Fibroblast of the aortic adventitia (primary cell): ENCODE results near the gene CATSPERZ. TPM values are rescaled to one million over a fixed set of nuclear protein-coding genes. Genes with fewer than 3 reads are reported as not detected.

ENCODE experiments used
- DNase-seq: peaks from one replicate; pipeline ENCODE4 v3.0.0-alpha.2; 2010; ENCODE audit warnings: low read depth
- H3K4me3 ChIP-seq: 2 replicates; pipeline ENCODE4 v1.5.1; 2011; ENCODE audit warnings: low read depth, mild to moderate bottlenecking, control low read depth, low read length, moderate library complexity
- CTCF ChIP-seq: IDR thresholded peaks from 2 replicates; pipeline ENCODE4 v1.5.1; 2011; ENCODE audit warnings: mild to moderate bottlenecking, low read length, control low read depth, inconsistent platforms; ENCODE audit not compliant: insufficient read depth
- total RNA-seq: library from RNA; depleted of rRNA; stranded (reverse); fragments of >200 nt; gene quantifications from 2 replicates; pipeline ENCODE4 v1.2.3, GENCODE V29; 2012; ENCODE audit warnings: low replicate concordance

CATSPERZ gene
- total RNA-seq, 1 donor, result not detected

DNA sequence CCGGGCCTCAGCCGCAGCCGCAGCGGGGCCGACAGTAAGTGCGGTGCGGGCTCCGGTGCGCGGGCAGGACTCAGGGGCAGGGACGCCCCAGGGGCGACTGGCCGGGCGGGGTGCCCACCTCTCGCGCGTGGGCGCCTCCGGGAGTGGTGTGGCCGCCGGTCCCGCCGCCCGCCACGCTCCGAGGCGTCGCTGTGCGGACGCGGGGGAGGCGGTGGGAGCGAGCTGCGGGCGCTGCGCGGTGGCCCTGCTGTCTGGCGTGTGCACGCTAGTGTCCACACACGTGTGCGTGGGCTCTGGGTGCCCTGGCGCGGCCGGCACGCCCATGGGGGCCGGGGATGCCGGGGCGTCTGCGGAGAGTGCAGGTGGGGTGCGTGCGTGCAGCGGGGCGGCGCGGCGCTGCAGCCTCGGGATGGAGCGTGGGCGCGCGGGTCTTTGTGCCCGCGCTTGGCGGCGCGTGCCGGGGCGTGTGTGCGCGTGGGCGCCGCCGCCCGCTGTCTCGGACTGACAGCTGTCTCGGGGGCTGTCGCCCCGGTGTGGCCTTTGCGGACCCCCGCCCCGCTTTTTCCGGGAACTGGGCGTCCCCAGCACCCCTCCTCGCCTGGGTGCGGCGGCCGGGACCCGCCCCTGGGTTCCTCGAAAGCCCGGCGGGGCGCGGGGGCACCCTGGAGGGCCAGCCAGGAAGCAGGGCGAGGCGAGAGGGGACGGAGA is 8.3 kb upstream of the CATSPERZ start:
- peak overlapping the region; percentile 40 for H3K4me3 ChIP-seq
- DNase-seq, result no peak
- no peak for TF ChIP-seq CTCF

DNA sequence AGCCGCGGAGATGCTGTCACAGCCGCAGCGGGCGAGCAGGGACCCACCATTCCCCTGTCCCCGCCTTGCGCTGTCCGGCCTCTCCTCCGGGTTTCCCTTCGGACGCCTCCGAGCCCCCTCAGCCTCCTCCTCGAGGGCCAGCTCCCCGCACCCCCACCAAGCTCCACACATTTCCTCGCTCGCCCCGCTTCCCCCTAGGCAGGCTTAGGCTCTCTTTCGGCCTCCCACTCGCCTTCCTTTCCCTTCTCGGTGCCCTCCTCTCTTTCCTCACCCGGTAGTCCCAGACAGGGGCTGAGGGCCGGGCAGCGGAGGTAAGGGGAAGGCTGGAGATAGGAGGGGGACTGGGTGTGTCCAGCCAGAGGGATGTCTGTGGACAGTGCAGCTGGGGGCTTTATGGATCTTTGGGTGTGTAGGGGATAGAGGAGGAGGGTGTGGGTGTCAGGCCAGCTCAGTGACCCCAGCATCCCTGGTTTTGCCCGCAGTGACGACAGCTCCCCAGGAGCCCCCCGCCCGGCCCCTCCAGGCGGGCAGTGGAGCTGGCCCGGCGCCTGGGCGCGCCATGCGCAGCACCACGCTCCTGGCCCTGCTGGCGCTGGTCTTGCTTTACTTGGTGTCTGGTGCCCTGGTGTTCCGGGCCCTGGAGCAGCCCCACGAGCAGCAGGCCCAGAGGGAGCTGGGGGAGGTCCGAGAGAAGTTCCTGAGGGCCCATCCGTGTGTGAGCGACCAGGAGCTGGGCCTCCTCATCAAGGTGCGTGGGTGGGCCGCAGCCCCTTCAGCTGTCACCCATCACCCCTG is 7.5 kb upstream of the CATSPERZ start:
- TF ChIP-seq CTCF, result no peak
- DNase-seq, result no peak
- H3K4me3 ChIP-seq, result peak overlapping the region; percentile 13

DNA sequence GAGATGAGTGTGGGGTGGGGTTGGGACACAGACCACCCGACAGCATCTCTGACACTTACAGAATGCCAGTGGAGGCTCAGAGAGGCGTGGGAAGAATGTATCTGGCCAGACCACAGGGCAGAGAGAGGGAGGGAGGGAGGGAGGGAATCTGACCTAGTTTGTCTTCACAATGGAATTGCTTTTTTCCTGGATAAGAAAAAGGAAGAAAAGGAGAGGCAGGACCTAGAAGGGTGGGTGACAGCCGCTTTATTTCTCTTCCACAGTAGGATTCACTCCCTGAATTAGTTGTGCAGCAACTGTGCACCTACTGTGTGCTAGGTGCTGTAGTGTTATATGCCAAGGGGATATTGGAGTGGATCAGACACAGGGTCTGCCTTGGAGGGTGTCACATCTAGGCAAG is 5.4 kb upstream of the CATSPERZ start:
- DNase-seq, result no peak

GRCh38 chr11:64295760-64296159 is 4.4 kb upstream of the CATSPERZ start:
- no peak overlapping the region for H3K4me3 ChIP-seq
- no peak for DNase-seq
- no peak for TF ChIP-seq CTCF

More for the DNA sequence above, 5.4 kb upstream of the CATSPERZ start:
- H3K4me3 ChIP-seq, result no peak overlapping the region
- TF ChIP-seq CTCF, result no peak

DNA sequence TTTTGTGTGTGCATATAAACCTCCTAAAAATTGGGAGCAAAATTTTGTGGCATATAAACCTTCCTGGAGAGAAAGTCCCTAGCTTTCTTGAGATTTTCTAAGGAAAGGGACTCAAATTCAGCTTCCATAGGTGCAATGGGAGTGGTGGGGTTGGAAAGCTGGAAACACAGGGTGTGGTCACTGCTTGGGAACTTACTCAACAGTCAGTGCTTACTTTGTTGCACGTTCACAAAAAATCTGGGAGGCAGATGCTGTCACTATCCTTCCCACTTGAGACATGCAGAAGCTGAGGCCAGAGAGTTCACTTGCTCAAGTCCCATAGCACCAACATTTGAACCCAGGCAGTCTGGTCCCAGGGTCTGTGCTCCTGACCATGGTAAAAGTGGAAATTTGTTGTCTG is 3.9 kb upstream of the CATSPERZ start:
- DNase-seq, result no peak
- TF ChIP-seq CTCF, result no peak

DNA sequence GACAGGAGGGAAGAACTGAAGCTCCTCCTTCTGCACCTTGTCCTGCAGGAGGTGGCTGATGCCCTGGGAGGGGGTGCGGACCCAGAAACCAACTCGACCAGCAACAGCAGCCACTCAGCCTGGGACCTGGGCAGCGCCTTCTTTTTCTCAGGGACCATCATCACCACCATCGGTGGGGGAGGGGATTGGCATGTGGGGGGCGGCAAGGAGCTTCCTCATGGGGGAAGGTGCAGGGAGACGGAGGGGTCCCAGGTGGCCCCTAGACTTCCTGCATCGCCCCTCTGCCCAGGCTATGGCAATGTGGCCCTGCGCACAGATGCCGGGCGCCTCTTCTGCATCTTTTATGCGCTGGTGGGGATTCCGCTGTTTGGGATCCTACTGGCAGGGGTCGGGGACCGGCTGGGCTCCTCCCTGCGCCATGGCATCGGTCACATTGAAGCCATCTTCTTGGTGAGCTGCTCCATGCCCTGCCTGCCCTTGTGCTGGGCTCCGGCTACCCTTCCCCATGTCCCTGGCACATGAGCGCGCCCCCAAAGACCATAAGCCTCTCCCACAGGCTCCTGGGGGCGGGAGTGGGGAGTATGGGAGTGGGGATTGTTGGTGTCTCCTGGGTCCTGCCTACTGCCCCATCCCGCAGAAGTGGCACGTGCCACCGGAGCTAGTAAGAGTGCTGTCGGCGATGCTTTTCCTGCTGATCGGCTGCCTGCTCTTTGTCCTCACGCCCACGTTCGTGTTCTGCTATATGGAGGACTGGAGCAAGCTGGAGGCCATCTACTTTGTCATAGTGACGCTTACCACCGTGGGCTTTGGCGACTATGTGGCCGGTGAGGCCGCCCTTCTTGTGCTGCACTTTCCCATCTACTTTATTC is 3.1 kb upstream of the CATSPERZ start:
- no peak overlapping the region for H3K4me3 ChIP-seq
- DNase-seq, result no peak
- TF ChIP-seq CTCF, result no peak

More for the DNA sequence above, 3.9 kb upstream of the CATSPERZ start:
- no peak overlapping the region for H3K4me3 ChIP-seq
